ENCODE measurements around the gene UBE2D4. TPM values are rescaled to one million over a fixed set of nuclear protein-coding genes. Genes with fewer than 3 reads are reported as not detected.

The UBE2D4 gene
- polyA plus RNA-seq, 1 donor, result 22.5 TPM

Other genes with a start within 250 kb of the UBE2D4 start
- 90.6 TPM for gene COA1, start 196.9 kb upstream of the UBE2D4 start, polyA plus RNA-seq (ENCODE audit: insufficient read length)
- 52.7 TPM for gene BLVRA, start 167.8 kb upstream of the UBE2D4 start, polyA plus RNA-seq (ENCODE audit: insufficient read length)
- 64.6 TPM for gene MRPS24, start 56.9 kb upstream of the UBE2D4 start, polyA plus RNA-seq (ENCODE audit: insufficient read length)
- 39.2 TPM for gene URGCP, start 19.8 kb upstream of the UBE2D4 start, polyA plus RNA-seq (ENCODE audit: insufficient read length)
- 2.1 TPM for gene SPDYE1, start 71.5 kb downstream of the UBE2D4 start, polyA plus RNA-seq (ENCODE audit: insufficient read length)
- gene DBNL, start 118.3 kb downstream of the UBE2D4 start, polyA plus RNA-seq (ENCODE audit: insufficient read length), result 60.1 TPM
- gene PGAM2, start 139.1 kb downstream of the UBE2D4 start, polyA plus RNA-seq (ENCODE audit: insufficient read length), result 1.1 TPM
- gene POLM, start 156.1 kb downstream of the UBE2D4 start, polyA plus RNA-seq (ENCODE audit: insufficient read length), result 28.6 TPM
- gene AEBP1, start 177.9 kb downstream of the UBE2D4 start, polyA plus RNA-seq (ENCODE audit: insufficient read length), result 64.2 TPM
- gene POLD2, start 197.1 kb downstream of the UBE2D4 start, polyA plus RNA-seq (ENCODE audit: insufficient read length), result 108 TPM
- gene MYL7, start 214.9 kb downstream of the UBE2D4 start, polyA plus RNA-seq (ENCODE audit: insufficient read length), result 1.4 TPM

Data from left kidney (tissue), 1 donor.